ENCODE measurements around the gene TRAFD1. TPM values are rescaled to one million over a fixed set of nuclear protein-coding genes. Genes with fewer than 3 reads are reported as not detected.

The TRAFD1 gene
- total and polyA plus RNA-seq, 9 of the 15 experiments (the other 6 are each of a cell fraction or from before 2014, with no cell fraction given) = 41.3 to 85.5 (median 54.5) TPM

DNA sequence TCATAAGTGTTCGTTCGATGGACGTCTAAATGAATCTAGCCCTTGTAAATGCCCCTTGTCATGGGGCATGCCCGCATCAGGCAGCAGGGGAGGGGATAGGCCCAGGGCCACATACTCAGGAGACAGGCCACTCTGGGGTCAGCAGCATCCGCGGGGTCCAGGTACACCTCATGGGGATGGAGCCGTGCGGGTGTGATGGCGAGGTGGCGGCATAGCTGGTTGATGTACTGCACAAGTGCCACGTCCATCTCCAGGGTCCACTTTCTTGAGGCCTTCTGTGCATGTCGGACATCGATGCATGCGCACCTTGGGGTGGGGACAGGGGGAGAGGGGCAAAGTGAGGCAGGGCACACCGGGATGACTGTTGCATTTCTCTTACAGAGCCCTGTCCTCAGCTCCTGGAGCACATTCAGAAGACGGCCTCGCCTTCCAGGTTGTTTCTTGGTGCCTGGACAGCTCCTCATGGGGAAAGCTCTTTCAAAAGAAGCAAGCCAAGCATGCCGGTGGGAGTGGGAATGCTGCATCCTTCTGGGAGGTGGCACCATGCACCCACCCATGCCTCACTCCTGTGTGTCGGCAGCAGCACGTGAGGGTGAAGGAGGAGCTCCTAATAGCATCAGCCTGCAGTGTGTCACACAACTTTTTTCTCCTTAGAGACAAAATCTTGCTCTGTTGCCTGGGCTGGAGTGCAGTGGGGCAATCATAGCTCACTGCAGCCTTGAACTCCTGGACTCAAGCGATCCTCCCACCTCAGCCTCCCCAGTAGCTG, 47.4 kb downstream of the TRAFD1 start:
- DNase-seq (ENCODE audit: extremely low read depth in 1 of 4, low spot score in 3 of 4) = no peak
- no peaks in the 10 kb centered on the region for H4K20me1 ChIP-seq (replicated peaks; ENCODE audit: control insufficient read depth, insufficient read depth, low read length)

More for the DNA sequence above, 47.4 kb downstream of the TRAFD1 start:
- no peaks in the 10 kb centered on the region for H3K9me3 ChIP-seq (replicated peaks; ENCODE audit: control insufficient read depth, insufficient read depth, low read depth, low read length)
- no peak overlapping the region for H2AFZ ChIP-seq (ENCODE audit: low read depth, low read length)
- H3K9me1 ChIP-seq (ENCODE audit: control insufficient read depth, insufficient read depth, low read length) = no peaks in the 10 kb centered on the region
- no peaks in the 10 kb centered on the region for H3K79me2 ChIP-seq (ENCODE audit: control insufficient read depth, insufficient read depth, low read length)
- ATAC-seq (no peak), FAIRE-seq (no peak)
- in situ Hi-C loops (cut with MboI) = no loop called here
- no peak for TF ChIP-seq GATAD2A (IDR thresholded peaks at IDR 0.05)
- no peak for TF ChIP-seq JUND (IDR thresholded peaks at IDR 0.05; ENCODE audit: borderline replicate concordance, low read depth, low read length)
- no peak for TF ChIP-seq JUND (tag; IDR thresholded peaks at IDR 0.05; ENCODE audit: borderline replicate concordance, low read depth, low read length)
- no peak for TF ChIP-seq CBFA2T2 (conservative IDR thresholded peaks at IDR 0.05)
- TF ChIP-seq FOXJ3 (CRISPR knock-in tag; IDR thresholded peaks at IDR 0.05) = no peak
- TF ChIP-seq PCBP2 (IDR thresholded peaks at IDR 0.05; ENCODE audit: low read depth, low read length, poor library complexity, severe bottlenecking) = no peak
- no peak for TF ChIP-seq ZNF584 (CRISPR knock-in tag; IDR thresholded peaks at IDR 0.05; ENCODE audit: low read depth)
- TF ChIP-seq TAF9B (IDR thresholded peaks at IDR 0.05; ENCODE audit: partially characterized antibody) = no peak
- no peak for TF ChIP-seq PHB2 (IDR thresholded peaks at IDR 0.05; ENCODE audit: low read depth)
- TF ChIP-seq MYNN (IDR thresholded peaks at IDR 0.05) = no peak
- TF ChIP-seq MYNN (CRISPR knock-in tag; IDR thresholded peaks at IDR 0.05) = no peak
- no peak for TF ChIP-seq ZNF165 (CRISPR knock-in tag; IDR thresholded peaks at IDR 0.05; ENCODE audit: borderline replicate concordance)
- TF ChIP-seq ZNF217 (CRISPR knock-in tag; IDR thresholded peaks at IDR 0.05) = no peak
- TF ChIP-seq ZNF124 (CRISPR knock-in tag; IDR thresholded peaks at IDR 0.05) = no peak
- TF ChIP-seq ZNF766 (CRISPR knock-in tag; conservative IDR thresholded peaks at IDR 0.05) = no peak
- no peak for TF ChIP-seq BACH1 (tag; IDR thresholded peaks at IDR 0.05)
- no peak for TF ChIP-seq RB1 (IDR thresholded peaks at IDR 0.05; ENCODE audit: low read depth)
- no peak for TF ChIP-seq NFATC3 (IDR thresholded peaks at IDR 0.05)
- TF ChIP-seq, protein P1, sequence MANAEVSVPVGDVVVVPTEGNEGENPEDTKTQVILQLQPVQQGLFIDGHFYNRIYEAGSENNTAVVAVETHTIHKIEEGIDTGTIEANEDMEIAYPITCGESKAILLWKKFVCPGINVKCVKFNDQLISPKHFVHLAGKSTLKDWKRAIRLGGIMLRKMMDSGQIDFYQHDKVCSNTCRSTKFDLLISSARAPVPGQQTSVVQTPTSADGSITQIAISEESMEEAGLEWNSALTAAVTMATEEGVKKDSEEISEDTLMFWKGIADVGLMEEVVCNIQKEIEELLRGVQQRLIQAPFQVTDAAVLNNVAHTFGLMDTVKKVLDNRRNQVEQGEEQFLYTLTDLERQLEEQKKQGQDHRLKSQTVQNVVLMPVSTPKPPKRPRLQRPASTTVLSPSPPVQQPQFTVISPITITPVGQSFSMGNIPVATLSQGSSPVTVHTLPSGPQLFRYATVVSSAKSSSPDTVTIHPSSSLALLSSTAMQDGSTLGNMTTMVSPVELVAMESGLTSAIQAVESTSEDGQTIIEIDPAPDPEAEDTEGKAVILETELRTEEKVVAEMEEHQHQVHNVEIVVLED (CRISPR knock-in tag; IDR thresholded peaks at IDR 0.05) = no peak
- no peak for TF ChIP-seq NFRKB (IDR thresholded peaks at IDR 0.05; ENCODE audit: low read depth)
- no peak for TF ChIP-seq POLR2B (IDR thresholded peaks at IDR 0.05; ENCODE audit: low read depth, partially characterized antibody)
- no peak for TF ChIP-seq JUN (IDR thresholded peaks at IDR 0.05; ENCODE audit: borderline replicate concordance, low read depth, low read length)
- no peak for TF ChIP-seq JUN (CRISPR knock-in tag; IDR thresholded peaks at IDR 0.05; ENCODE audit: borderline replicate concordance)
- no peak overlapping the region for H3K4me2 ChIP-seq (ENCODE audit: insufficient read depth, low read length)
- H3K4me1 ChIP-seq (replicated peaks in 1 of 2; ENCODE audit: control insufficient read depth in 2 of 2, insufficient read depth in 2 of 2, low read length in 2 of 2) = peaks cover 0 to 14% of the 10 kb centered on the region in 2 experiments; a peak in 2 of 5 replicates
- BruUV-seq (replicated peaks) = no TSS peak
- intact Hi-C loops (cut with micrococcal nuclease) = no loop called here
- 88% methylated on average over 19 of the region's 21 CpGs for WGBS (ENCODE audit: insufficient coverage, low coverage, missing lambda C conversion rate)
- CTCF ChIA-PET (ENCODE audit: low intra/inter-chr PET ratio) = no interaction called here
- H3K27ac ChIP-seq (ENCODE audit: extremely low read depth, low read depth, low read length) = no peak overlapping the region
- H3K4me3 ChIP-seq = no peak overlapping the region
- no peaks in the 10 kb centered on the region for H3K27me3 ChIP-seq (ENCODE audit: control insufficient read depth in 2 of 2, insufficient read depth in 2 of 2, low read length in 2 of 2)
- POLR2A ChIA-PET = interaction anchor here (0.6 to 0.9 kb wide), 2 partner anchors 9 to 963 kb away, joined by 3 read pairs; no protein-coding TSS in a partner anchor
- H3K9ac ChIP-seq (ENCODE audit: insufficient read depth in 1 of 2, low read depth in 2 of 2, low read length in 2 of 2) = no peak overlapping the region; a peak in 1 of 4 replicates
- H3K36me3 ChIP-seq (ENCODE audit: control insufficient read depth, insufficient read depth, low read length) = peaks cover 48% of the 10 kb centered on the region
